Stimulated activated CD8-positive, alpha-beta memory T cell treated with anti-CD3 and anti-CD28 coated beads, Interleukin-2, amount 100 ng/mL, for 48 hours (primary cell): ENCODE measurements around the gene ATAD3B.
"Not testable (repeated sequence)": the region's sequence is repeated elsewhere in the genome, so short reads cannot be mapped to it uniquely, and the experiment has no call there.

Experiments used
- DNase-seq, 2 donors: peaks; one replicate each; pipeline ENCODE4 v3.0.0-alpha.2; 2020; ENCODE audit warnings: low read depth in 2 of 2

Gene ATAD3B

DNA sequence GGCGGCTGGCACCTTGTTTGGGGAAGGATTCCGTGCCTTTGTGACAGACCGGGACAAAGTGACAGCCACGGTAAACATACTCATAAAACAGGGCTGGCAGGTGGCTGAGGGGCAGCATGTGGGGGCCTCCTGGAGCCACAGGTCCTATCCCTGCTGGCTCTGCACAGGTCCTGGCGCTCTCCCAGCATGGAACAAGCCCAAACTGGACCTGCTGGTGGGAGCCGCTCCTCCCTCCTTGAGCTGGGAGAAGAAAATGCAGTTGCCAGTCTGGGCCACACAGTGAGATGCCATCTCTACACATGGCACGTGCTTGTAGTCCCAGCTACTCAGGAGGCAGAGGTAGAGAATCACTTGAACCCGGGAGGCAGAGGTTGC, 19.2 kb upstream of the ATAD3B start:
- DNase-seq, result not testable (repeated sequence)

GRCh38 chr1:1452882-1453281, 18.7 kb upstream of the ATAD3B start:
- DNase-seq, result no peak

DNA sequence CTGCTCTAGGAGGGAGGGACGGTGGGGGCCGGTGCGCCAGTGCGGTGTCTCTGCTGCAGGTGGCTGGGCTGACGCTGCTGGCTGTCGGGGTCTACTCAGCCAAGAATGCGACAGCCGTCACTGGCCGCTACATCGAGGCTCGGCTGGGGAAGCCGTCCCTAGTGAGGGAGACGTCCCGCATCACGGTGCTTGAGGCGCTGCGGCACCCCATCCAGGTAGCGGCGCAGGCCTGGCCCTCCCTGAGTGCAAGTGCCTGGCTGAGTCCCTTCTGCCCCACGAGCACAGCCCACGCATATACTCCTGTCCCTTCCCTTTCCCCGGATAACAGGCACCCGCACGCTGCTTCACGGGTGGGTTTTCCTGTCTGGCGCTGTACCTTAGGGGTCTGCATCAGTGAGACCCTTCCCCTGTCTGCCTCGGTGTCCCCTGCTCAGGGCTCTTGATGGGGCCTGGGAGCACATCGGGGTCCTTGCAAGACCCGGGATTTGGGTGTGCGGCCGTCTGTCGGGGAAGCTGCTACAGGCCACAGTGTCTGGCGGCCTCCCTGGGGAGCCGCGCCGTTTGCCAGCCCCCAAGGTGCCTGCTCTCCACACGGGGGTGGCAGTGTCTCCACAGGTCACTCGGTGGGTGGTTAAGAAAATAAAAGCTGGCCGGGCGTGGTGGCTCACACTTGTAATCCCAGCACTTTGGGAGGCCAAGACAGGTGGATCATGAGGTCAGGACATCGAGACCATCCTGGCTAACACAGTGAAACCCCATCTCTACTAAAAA, 17.1 kb upstream of the ATAD3B start:
- DNase-seq, result not testable (repeated sequence)

DNA sequence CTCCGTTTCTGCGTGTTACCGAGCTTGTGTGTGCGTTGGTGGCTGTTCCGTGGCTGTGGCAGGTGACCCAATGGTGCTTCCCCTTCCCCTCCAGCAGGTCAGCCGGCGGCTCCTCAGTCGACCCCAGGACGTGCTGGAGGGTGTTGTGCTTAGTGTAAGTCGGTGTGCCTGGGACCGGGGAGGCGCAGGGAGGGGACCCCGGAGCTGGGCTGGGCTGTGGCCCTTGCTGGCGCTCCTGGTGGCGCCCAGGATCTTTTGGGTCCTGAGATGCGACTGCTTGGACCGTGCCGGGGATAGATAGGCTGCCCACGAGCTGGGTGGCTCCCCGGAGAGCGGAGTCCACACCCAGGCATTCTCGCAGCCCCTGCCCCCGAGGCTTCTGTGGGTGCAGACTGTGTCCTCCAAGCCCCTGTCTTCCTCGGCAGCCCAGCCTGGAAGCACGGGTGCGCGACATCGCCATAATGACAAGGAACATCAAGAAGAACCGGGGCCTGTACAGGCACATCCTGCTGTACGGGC, 16.1 kb upstream of the ATAD3B start:
- no peak for DNase-seq

- not testable (repeated sequence) for DNase-seq
These were observed 15.6 kb upstream of the ATAD3B start for GRCh38 chr1:1455934-1456333.

- not testable (repeated sequence) for DNase-seq
These were observed 14.8 kb upstream of the ATAD3B start for GRCh38 chr1:1456683-1457255.

DNA sequence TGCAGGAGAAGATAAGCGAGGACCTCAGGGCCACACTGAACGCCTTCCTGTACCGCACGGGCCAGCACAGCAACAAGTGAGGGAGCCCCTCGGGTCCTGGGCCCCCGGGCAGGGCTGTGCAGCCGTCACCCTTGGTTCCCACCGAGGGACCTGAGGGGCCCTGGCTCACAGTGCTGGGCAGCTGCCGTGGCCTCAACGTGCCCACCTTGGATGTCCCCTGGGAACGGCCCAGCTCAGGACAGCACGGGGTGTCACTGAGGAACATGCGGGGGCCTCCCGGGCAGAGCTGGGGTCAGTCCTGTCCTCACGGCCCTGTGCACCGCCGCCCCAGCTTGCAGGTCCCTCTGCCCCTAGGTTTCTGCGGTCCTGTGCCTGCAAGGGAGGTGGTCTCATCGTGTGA, 12.4 kb upstream of the ATAD3B start:
- DNase-seq, result not testable (repeated sequence)

DNA sequence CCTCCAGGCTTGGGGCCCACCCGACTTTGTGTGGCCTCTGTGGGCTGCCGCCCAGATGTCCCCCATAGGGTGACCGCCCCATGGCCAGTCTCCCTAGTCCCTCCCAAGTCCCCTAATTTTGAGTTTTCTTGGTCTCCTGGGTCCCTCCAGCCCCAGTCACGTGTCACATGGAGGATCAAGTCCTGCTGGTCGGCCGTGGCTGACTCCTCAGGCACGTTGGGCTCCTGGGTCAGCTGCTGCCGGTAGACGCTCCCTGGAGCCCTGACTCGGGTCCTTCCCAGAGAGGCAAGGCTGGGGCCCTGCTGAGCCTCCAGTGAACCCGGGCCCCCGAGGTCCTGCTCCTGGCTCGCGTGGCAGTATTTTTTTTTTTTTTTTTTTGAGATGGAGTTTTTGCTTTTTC, 11.9 kb upstream of the ATAD3B start:
- DNase-seq, result not testable (repeated sequence)

- no peak for DNase-seq
These were observed 10.9 kb upstream of the ATAD3B start for GRCh38 chr1:1460540-1461130.

DNA sequence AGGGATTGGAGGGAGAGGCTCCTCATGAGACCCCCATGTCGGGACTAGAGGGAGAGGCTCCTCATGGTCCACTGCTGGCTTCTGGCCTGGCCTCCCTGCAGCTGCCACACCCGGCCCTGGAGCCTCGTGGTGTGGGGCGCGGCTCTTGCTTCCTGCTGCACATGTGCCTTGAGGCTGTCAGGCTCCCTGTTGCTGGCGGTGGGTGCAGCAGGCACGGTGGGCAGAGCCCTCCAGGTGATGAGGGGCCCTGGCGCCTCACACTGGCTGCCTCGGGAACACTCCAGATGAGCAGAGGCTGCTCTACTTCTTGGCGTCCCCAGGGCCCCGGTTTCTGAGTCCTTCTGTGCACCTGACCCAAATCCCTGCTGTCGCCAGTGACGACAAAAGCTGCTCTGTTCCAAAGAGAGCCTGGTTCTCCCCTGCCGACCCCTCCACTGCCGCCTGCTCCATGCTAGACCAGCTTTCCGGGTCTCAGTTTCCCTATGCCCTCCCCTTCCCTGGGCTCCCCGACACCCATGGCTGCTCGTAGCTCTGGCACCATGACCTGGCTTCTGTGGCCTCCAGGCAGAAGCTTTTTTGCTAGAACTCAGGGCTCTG, 9.7 kb upstream of the ATAD3B start:
- no peak for DNase-seq

GRCh38 chr1:1462318-1462966, 9.1 kb upstream of the ATAD3B start:
- DNase-seq, result no peak

DNA sequence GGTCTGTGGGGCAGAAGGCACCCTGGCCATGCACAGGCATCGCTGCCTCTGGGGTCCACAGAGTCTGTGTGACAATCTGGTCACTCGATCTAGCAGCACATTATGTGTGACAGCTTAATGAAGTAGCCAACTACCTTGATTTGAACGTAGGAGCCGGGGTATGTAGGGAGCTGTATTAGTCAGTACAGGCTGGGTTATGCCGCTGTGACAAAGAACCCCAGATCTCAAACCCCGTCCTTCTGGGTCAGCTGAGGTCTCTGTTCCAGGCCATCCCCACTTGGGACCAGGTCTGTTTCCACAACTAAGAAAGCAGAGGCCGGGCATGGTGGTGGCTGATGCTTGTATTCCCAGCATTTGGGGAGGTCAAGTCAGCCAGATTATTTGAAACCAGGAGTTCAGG, 8.3 kb upstream of the ATAD3B start:
- no peak for DNase-seq

GRCh38 chr1:1468196-1468985, 3.2 kb upstream of the ATAD3B start:
- not testable (repeated sequence) for DNase-seq

- no peak for DNase-seq
These were observed 758 bp upstream of the ATAD3B start for GRCh38 chr1:1470626-1471388.

DNA sequence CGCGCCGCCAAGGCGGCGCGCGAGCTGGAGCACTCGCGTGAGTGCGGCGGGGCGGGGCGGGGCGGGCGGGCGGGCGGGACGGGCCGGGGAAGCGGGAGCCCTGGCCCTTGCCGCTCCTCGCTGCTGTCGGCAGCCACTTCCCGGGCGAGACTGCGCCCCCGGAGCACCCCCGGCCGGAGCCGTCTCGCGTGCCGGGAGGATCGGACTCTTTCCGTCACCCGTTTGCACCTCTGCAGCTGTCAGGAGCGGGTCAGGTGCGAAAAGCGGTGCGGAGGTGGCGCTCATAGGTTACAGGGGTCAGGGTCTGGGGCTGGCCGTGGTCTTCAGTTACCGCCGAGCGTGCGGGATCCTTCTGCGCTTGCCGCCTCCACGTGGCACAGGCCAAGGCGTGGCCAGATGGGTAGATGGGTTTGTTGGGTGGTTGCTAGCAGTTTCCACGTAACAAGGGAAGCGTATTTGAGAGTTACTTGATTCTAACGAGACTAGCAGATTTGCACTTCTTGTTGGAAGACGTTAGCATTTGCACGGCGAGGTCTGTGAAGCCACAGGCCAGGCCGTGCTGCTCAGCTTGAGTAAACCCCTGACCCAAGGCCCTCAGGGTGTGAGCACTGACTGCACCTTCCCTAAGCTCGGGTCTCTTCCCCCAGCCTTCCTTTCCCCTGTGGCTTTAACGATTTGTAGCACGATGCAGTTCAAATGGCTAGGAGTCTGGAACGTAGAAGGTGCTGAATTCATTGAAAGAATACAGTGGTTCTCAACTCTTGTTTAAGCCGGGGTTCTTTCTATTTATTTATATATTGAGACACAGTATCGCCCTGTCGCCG, 700 bp downstream of the ATAD3B start:
- DNase-seq, result not testable (repeated sequence)

DNA sequence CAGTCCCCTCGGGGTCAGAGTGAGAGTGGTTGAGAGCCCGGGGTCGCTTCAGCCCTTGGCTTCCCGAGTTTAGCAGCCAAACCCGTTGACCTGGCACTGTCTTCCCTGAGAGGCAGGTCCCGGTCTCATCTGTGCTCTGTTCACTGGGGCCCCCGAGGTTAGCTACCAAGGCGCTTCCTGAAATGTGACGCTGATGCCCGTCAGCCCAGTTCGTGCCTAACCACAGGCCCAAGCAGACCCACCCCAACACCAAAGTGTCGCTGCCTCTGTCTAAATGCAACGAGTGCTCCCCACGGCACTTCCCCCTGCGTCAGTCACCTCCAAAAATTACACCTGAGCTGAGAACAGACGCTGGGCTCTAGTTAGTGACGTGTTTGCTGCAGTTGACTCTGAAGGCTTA, 4.4 kb downstream of the ATAD3B start:
- not testable (repeated sequence) for DNase-seq

- DNase-seq, result no peak
These were observed 5.6 kb downstream of the ATAD3B start for GRCh38 chr1:1477206-1477605.

DNA sequence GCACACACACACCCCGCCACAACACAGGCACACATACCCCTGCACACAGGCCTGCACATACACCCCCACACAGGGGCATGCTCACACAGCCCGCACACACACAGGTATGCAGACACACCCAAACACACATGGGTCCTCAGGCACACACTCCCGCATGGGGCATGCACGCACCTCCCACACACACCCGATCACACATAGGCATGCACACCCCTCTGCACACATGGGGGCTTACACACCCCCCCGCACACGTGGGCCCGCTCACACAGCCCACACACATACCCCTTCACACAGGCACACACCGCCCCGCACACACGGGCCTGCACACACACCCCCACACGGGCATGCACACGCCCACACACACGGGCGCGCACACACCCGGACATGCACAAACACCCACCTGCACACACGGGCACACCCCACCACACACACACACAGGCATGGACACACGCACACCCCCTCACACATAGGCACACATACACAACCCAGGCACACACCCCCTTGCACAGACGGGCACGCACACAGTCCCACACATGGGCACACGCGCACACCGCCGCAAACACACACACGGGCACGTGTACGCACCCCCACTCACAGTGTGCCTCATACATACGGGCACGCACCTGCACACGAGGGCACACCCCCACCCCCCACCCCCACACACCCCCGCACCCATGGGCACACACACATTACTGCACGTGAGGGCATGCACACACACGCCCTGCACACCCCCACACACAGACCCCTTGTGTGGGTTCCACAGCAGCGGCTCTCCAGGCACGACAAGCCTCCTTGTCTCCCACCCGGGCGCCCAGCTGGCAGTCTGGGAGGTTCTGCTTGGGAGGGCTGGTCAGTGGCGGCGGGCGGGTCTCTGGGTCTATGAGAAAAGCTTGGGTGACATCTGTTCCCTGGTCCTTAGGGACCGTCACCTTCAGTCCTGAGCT, 8.3 kb downstream of the ATAD3B start:
- DNase-seq, result no peak
